NCI-H2227 (cell line): ENCODE measurements around the gene EFL1.

ENCODE experiments used
- DNase-seq: peaks from one replicate; lab custom pipeline; 2025; ENCODE audit not compliant: unreplicated experiment; lab: John Stamatoyannopoulos, UW

Gene EFL1

GRCh38 chr15:82165948-82166376 is 96.6 kb downstream of the EFL1 start:
- no peak for DNase-seq

DNA sequence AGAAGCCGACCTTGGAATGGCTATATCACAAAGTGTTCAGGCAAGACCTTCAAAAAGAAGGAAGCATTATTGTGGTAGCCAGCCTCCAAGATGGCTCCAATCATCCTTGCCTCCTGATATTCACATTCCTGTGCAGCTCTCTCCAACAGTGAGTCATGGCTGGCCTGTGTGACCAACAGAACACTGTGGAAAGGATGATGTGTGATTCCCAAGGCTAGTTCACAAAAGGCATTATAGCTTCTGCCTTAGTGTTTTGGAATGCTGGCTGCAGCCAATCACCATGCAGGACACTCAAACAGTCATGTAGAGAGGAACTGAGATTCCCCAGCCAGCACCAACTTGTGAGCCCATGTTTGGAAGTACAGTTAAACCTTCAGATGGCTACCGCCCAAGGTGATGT is 102.6 kb downstream of the EFL1 start:
- no peak for DNase-seq

GRCh38 chr15:82158811-82159210 is 103.7 kb downstream of the EFL1 start:
- no peak for DNase-seq

DNA sequence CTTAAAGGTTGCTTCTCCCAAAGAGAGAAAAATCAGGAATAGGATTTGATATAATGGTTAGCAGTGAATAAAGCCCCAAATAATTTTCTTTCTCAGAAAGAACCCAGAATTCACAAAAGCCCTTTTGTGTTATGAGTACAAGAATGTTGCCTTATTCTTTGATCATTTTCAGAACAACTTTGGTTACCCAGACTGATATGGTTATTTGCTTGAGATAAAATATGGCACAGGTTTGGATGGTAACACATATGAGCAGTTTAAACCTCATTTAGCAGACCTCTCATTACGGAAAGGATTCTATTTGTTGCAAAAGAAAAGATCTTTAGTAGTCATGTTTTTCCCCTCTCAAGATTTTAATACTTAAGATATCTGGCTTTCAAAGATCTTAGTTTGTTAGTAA is 111.9 kb downstream of the EFL1 start:
- no peak for DNase-seq

DNA sequence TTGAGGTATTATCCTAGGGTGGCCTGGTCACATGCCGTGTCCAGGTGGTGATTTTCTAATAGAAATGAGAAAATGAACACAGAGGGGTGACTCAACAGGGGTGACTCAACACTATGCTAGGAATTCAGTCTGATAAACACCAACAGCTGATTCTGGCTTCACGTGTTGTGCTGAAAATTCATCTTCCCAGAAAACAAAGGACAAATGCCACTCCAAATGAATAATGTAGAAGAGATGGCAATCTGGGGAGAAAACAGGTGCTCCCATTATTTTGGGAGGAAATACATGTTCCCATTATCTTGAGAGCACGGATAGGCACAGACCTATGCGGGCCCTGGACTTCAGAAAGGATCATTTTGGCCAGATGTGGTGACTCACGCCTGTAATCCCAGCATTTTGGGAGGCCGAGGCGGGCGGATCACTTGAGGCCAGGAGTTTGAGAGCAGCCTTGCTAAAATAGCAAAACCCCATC is 115.5 kb downstream of the EFL1 start:
- no peak for DNase-seq

DNA sequence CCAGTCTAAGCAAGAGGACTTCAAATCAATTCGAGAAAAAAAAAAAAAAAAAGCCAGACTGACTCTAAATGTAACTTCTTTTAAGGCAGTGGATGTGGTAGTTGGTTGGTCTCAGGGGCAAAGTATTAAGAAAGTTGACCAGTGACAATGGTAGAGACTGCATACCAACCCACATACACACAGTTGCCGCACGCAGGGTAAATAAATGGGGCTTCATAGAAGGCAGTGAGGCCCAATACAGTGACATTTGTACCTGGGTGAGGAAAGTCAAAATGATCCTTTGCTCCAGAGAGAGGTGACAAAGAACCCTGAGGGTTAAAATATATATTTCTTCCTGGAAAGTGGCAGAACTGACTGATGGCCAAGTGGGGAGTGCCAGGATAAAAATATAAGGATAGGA is 116.0 kb downstream of the EFL1 start:
- DNase-seq, result no peak

DNA sequence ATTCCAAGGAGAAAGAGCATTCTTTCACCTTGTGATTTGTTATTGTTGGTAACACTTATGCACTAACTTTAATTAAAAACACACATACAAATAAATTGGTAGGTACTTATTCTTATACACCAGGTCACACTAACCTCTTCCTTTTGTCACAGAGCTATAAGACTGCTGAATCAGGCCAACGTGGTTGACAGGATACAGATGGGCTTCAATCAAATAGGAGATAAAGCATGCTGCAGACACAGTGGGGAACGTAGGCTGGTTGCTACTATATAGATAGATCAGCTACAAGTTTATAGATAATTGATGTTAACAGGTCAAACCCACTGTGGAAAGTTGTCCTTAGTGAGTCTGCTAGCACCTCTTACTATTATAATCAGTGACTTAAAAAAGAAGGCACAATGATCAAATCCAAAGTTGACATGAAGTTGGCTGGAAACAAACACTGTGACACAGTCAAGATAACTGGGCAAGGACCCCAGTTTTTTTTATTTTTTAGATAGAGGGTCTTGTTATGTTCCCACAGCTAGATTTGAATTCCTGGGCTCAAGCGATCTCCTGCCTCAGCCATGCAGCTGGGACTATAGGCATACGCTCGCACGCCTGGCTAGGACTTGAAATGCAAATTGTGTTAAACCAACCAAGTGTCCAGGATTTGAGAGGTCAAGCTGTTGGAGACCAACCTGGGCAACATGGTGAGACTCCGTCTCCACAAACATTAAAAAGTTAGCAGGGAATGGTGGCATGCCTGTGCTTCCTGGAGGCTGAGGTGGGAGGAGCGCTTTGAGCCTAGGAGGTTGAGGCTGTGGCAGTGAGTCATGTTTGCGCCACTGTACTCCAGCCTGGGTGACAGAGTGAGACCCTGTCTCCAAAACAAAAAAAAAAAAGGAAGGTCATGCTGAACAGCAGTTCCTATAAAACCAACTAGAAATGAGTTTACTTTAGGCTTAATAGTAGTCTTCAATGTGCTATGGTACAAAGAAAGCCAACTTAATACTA is 118.8 kb downstream of the EFL1 start:
- no peak for DNase-seq

- no peak for DNase-seq
Measured at GRCh38 chr15:82140886-82141285, 121.6 kb downstream of the EFL1 start.

GRCh38 chr15:82139823-82140268 is 122.7 kb downstream of the EFL1 start:
- peak; percentile 51 for DNase-seq

- DNase-seq, result no peak
Measured at GRCh38 chr15:82138306-82138705, 124.2 kb downstream of the EFL1 start.

- DNase-seq, result no peak
Measured at GRCh38 chr15:82137261-82137660, 125.3 kb downstream of the EFL1 start.

DNA sequence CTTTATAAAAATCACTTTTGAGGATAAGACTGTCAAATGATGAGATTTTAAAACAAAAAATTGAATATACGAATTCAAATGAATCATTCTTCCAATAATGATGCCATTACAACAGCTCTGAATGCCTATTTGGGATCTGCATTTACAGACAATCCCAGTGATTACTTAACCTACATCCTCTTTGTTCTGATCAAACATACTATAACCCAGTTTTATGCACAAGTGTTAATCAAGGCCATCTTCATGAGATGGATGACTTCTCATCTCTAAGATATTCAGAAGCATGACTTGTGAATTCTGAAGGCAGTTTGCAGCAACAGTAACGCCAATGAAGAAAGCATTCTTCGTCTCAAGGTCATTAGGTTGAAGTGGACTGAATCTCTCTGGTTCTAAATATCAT is 126.4 kb downstream of the EFL1 start:
- no peak for DNase-seq

GRCh38 chr15:82135638-82136037 is 126.9 kb downstream of the EFL1 start:
- DNase-seq, result peak; percentile 13

DNA sequence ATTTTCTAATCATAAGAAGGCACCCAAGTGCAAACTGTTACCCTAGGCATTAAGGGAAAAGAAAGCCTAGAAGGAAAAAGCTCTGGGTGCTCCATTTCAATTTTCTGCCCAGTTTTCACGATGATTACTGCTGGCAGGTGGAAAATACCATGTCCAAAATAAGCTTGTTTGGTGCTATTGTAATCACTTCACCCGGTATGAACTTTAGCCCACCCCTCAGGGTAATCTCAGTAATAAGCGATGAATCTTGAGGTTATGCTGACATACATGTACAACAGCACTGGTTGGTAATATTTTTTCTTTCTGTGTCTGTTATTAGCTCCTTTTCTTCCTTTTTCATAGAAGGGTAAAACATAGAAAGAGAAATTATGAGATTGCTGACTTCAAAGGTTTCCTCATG is 128.1 kb downstream of the EFL1 start:
- DNase-seq, result peak; percentile 90

- no peak for DNase-seq
Measured at GRCh38 chr15:82133251-82133650, 129.3 kb downstream of the EFL1 start.

- DNase-seq, result no peak
Measured at GRCh38 chr15:82132742-82133141, 129.8 kb downstream of the EFL1 start.

- DNase-seq, result no peak
Measured at GRCh38 chr15:82132096-82132495, 130.4 kb downstream of the EFL1 start.

GRCh38 chr15:82130248-82130647 is 132.3 kb downstream of the EFL1 start:
- DNase-seq, result no peak

GRCh38 chr15:82129761-82130160 is 132.8 kb downstream of the EFL1 start:
- no peak for DNase-seq

- DNase-seq, result no peak
Measured at GRCh38 chr15:82129149-82129692, 133.3 kb downstream of the EFL1 start.

DNA sequence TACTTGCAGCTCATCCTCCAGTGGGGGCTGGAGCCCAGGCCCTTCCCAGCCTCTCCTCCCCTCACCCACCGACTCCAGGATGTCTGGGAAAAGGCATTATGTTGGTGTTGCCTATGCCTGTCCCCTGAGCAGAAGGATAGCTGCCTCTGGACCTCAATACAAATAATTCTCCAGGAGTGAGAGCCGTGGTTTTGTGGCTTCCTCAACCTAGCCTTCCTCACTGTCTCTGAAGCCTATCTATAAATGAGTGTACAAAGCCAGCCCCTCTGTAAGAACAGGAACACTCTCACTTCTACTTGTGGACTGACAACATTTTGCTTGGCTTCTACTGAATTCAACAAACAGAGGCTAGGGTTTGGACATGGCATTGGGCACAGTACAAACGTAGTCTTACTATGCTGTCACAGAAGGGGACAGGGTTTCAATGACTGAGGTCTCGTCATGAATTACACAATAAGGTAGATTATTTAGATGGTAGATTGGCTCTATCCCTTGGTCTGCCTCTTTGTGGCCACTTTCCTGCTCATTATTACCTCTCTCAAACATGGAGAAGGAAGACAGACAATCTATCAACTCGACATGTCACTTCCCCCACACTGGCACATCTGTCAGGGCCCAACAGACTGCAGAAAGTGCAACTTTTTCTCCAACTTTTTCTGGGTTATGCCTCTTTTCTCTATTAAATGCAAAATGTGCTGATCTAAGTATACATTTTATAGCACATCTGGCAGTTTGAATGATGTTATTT is 134.0 kb downstream of the EFL1 start:
- DNase-seq, result no peak

GRCh38 chr15:82127581-82127980 is 135.0 kb downstream of the EFL1 start:
- no peak for DNase-seq
